ENCODE data around the gene CRYBG1.

Gene CRYBG1

DNA sequence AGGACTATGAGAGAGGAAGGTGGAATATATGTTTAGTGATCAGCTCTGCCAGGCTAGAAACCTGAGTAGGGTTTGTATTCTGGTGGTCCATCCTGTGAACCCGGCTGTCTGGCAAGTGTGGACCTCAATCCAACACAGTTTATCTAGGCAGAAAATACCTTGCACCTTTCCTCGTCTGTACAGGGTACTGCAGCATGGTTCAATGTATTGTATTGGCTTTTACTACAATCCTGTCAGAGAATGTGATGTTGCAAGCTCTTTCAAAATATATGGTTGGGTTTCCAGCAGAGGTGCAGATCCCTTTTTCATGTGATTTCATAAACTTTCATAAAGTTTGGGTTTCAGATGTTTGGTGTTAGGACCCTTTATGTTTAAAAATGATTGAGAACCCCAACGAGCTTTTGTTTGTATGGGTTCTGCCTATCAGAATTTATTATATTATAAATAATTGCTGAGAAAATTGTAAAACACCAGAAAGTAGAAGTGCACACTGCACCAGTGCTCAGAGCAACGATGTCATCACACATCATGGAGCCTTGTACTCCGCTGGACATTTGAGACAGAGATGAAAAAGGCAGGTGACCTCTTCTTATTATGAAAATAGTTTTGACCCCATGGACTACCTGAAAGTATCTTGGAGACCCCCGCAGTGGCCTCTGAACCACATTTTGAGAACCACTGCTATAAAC lies 162.2 kb downstream of the CRYBG1 start:
- DNase-seq (ENCODE audit: low read depth in 2 of 2), result no peak

DNA sequence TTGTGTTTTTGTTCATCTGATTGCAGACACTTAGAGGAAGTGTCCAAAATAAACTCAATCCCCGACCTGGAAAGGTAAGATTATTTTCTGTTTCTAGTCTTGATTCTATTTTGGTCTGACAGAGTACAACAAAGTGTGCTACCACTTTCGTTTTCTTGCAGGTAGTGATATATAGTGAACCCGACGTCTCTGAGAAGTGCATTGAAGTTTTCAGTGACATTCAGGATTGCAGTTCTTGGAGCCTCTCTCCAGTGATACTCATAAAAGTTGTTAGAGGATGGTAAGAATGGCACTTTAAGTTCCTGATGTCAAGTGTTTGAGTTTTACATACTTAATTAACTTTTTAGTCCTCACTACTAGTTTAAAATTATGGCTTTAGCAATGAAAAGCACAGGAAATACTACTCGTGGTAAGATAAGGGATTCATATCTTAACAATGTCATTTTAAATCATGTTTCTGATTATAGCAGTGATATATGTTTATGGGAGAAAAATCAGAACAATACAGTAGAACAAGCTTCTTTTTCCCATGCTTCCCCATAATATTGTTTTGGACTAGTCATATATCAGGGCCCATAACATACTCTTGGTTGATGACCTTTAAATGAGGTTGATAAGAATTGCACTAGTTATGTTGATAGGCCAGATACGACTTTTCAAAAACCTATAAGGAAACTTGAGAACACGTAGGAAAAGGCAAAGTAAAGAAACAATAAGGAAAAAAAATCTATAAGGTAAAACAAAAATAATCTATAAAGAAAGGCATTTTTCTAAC lies 164.8 kb downstream of the CRYBG1 start:
- no peak for DNase-seq (ENCODE audit: low read depth in 2 of 2)

DNA sequence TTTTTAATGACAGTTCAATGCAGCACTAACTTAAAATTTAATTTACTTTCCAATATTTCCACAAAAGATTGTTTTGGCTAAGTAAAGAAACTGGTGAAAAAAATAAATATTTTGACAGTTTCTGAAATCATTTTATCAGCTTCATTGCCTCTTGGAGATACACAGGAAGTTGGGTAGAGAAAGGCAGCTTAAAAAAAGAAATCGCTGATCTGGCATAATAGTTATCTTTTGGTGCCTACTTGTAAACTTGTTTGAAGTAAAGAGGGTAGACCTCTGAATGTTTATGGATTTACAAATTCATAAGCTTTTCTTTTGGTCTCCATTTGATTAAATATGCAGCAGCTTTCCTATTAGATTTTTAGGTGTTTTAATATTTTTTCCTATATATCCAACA lies 165.4 kb downstream of the CRYBG1 start:
- DNase-seq (ENCODE audit: low read depth in 2 of 2), result no peak

DNA sequence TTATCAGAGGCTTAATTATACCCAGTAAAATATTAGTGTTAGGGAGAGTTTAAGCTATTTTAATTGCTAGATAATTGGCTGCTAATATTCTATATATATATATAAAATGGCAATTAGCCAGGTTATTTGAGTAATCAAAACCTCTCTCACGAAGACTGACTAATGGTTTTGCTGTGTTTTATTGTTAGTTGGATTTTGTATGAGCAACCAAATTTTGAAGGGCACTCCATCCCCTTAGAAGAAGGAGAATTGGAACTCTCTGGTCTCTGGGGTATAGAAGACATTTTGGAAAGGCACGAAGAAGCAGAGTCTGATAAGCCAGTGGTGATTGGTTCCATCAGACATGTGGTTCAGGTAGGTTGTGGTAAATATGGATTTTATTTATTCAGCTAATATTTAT lies 166.6 kb downstream of the CRYBG1 start:
- DNase-seq (ENCODE audit: low read depth in 2 of 2), result no peak

DNA sequence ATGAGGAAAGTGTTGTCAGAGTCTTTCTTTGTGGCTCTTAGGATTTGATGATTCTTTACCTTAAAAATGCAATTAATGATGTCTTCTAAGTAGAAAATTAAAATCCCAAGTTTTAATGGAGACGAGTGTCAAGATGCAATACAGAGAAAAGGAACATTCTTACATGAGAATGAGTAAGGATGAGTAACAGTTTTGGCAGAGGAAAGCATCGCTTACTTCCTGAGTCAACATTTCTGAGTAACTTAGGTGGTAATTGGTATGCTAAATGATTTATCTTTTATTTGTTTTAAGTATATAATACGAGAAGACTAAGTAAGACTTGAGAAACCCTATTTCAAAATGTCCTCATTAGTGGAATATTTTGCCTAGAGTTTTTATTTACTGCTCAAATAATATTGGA lies 167.5 kb downstream of the CRYBG1 start:
- DNase-seq (ENCODE audit: low read depth in 2 of 2), result no peak

DNA sequence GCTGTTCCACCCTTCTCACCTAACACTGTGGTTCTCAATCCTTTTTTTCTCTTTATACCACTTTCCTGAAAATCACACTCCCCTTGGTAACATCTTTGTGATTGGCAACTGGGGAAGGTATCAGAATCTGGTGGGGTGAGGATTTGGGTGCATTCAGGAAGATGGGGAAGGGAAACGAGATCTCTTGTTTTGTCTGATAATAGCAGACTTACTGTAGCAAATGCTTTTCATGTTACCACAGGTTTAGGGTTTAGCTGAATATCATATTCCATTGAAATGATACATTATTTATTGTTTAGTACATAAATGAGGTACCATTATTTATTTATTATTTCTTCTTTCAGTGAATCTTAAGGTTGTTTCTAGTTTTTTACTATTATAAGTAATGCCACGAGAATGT lies 168.0 kb downstream of the CRYBG1 start:
- DNase-seq (ENCODE audit: low read depth in 2 of 2), result no peak

DNA sequence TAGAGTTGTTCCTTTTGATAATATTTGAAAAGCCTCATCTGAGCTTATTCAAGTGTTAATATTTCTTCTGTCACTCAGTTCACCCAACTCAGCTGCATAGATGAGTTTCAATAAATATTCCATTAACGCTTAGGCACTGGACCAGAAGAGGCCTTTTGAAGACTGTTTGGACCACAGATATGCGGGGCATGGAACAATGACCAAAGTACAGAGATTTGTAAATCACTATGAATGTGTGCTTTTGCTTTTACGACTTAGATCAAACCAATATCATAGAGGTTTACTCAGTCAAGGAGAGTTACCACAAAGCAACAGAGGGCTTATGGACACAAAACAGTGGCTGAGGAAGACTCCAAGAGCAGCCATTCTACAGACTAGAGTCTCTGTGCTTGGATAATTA lies 168.9 kb downstream of the CRYBG1 start:
- DNase-seq (ENCODE audit: low read depth in 2 of 2), result no peak

DNA sequence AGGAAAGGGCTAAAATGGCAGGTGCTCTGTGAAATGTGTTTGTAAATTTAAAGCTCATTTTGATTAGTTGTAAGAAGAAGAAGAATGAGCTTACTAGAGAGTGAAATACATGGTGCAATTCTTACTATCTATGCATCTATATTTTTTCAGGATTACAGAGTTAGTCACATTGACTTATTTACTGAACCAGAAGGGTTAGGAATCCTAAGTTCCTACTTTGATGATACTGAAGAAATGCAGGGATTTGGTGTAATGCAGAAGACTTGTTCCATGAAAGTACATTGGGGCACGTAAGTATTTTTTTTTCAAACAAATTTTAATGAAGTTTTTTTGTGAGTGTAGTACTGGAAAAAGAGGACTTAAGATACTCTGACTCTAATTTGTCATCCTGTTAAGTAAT lies 169.5 kb downstream of the CRYBG1 start:
- no peak for DNase-seq (ENCODE audit: low read depth in 2 of 2)

DNA sequence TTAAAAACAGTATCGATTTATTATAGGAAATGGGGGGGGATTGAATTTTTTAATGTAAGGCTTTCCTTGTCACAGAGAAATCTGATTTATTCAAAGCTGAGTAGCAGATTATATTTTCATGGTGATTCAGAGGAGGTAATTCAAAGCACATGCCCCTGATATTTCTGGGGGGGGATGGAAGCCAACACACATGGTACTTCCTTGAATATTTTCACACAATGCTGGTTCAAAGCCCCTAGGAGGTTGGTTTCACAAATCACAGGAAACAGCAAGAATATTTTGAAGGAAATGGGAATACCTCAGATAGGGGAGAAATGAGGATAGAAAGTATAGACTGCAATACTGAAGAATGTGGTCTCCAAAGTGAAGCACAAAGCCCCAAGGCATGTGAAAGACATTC lies 170.0 kb downstream of the CRYBG1 start:
- DNase-seq (ENCODE audit: low read depth in 2 of 2), result no peak

DNA sequence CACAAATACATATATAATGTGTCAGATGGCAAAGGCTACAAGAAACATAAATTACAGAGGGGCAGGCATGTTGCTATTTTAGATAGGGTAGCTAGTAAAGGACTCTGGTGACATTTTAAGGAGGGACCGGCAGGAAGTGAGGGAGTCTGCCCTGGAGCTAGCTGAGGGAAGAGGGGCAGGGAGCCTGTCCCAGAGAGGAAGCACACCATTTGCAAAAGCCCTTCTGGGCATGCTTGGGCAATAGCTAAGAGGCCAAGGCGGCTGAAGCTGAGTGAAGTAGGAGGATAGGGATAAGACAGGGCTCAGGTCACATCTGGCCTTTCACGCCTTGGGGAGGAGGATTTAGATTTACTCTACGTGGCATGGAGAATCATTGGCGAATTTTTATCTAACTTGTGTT lies 172.5 kb downstream of the CRYBG1 start:
- DNase-seq (ENCODE audit: low read depth in 2 of 2), result no peak

DNA sequence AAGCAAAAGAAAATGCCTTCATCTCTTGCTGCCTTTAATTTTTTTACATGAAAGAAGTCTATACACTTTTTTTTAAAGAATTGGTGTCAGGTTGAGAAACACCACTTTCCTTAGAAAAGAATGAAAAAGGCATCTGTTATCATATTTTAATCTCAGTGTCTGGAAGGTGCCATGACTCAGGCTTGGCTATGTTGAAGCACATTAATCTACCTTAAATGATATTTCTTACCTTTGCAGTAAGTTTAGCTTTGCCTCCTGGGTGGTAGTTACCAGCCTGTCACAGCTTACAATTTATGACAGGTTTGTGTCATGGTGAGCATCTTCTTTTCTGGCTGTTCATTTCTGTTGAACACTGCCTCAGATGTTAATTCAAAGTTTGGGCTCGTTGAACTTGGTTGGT lies 173.5 kb downstream of the CRYBG1 start:
- no peak for DNase-seq (ENCODE audit: low read depth in 2 of 2)

DNA sequence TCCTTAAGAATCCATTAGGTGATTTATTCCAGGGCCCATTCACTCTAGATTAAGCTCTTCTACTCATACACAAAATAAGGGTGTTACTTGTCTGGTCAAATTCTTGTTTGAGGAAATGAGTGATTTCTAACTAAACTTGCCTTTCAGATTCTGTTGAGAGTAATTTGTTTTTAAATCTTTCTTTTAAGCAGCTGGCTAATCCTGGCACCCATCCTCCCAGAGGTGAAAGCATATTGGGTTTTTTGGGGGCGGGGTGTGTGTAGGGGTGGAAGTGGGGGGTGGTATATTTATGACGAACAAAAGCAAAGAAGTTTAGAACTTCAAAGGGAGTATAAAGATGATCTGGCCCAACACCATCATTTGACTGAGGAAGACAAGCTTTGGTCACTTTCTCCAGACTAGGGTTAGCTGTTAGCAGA lies 174.1 kb downstream of the CRYBG1 start:
- DNase-seq (ENCODE audit: low read depth in 2 of 2), result peak in 1 of 2 donors; percentile 44

DNA sequence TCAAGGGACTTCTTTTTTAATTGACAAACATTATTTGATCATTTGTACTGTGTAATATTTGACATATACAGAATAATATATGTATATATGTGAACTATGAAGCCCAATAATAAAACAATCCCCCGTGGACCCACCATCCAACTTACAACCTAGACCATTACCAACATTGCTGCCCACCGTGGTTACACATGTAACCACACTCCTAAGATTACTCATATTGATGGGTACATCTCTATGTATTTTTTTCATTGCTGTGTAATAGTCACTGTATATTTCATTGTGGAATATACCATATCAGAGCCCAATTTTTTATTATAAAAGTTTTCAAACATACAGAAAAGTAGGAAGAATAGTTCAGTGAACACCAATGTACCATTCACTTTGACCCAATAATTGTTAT lies 174.5 kb downstream of the CRYBG1 start:
- DNase-seq (ENCODE audit: low read depth in 2 of 2), result no peak

DNA sequence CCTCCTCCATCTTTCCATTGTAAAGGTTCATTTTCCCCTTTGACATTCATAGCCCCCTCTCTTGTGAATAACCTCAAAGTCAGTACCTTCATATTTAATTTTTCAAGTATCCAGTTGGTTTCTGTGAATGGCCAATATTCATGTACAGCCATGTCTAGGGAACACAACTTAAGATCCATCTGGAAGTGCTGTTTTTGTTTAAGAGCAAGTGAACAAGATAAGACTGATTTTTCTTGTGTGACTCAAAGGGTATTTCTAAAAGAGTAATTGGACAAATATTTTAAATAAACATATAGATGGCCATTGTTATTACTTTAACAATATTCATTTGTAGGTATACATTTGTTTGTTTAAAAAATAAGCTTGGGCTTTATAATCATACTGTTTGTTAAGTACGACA lies 175.8 kb downstream of the CRYBG1 start:
- no peak for DNase-seq (ENCODE audit: low read depth in 2 of 2)

DNA sequence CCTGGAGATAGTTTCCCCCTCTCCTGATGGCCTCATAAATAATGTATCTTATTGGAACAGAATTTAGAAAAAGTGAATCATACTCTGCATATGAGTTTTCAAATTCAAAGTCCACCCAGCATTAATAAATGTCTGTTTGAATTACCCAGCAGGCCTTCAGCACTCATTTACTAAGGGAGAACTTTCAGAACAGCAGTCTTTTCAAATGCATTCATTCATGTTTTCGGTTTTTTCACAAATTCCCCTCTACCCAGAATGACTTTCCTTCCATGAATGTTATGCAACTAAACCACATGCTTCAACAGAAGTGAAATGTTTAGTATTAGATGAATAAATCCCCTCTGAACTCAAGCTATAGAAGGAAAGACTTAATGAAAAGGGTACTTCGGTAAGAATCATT lies 176.3 kb downstream of the CRYBG1 start:
- DNase-seq (ENCODE audit: low read depth in 2 of 2), result no peak

DNA sequence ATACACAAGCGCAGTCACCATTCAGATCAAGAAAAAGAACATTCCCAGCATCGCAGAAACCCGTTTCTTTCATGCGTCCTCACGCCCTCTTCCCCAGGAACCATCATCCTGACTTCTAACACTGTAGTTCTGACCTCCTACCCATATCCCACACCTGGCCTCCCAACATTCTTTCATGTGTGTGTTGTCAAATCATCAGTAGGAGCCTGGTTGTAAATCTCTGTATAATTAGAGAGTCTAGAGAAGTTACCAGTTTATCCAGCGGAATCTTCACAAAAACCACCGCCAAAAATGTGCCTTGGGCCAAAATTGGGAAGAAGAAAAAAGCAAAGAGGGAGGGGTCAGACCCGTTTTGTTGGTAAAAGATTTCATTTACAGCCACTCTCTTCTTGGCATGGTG lies 177.1 kb downstream of the CRYBG1 start:
- no peak for DNase-seq (ENCODE audit: low read depth in 2 of 2)

DNA sequence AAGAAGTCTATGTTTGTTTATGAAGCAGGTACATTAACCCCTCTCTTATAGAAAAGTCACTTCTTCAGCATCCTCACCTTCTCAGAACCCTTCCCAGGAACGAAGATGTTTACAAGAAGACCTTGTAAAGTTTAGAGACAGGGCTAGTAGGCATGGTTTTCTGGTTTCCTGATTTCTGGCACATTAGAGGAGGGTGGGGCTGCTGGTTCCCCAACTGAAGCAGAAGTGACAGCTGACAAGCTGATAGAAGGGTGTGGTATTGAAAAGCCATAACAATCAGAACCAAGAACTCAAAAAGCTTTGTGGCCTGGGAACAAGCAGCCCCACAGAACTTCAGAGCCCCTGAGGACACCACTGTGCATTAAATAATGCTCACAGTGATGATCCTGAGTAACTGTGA lies 177.6 kb downstream of the CRYBG1 start:
- DNase-seq (ENCODE audit: low read depth in 2 of 2), result no peak

DNA sequence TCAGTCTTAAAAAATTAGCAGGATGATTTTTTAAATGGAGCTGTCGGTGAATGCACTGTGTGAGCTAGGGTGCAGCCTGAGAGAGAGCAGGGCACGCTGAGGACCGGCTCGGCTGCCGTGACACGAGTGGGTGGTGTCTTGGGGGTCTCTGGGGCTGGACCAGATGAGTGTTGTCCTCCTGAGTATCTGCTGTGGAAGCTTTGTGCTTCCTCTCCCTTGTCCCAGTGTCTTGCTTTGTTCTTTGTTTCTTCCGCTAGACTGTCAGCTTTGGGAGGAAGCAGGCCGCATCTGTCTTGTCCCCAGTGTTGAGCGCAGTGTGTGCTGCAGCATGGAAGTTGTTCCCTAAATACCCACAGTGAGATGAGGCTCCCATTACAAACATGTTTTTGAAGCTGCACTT lies 179.4 kb downstream of the CRYBG1 start:
- DNase-seq (ENCODE audit: low read depth in 2 of 2), result no peak

DNA sequence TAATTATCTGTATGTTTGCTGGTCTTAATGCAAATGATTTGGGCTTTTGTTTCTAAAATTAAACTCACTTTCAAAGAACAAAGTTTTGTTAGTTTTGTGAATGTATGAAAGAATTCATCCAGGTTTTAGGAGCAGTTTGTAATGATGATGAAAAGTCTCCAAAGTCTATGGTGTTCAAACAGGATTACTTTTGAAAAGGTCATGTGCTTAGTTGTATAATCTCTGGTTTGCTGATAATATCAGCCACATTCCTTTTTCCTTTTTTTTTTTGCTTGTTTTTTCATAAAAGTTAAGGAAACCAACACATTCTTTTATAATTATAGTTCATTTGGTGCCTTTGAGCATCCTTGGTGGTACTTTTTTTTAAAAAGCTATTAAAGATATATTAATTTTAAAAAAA lies 179.9 kb downstream of the CRYBG1 start:
- DNase-seq (ENCODE audit: low read depth in 2 of 2), result no peak

DNA sequence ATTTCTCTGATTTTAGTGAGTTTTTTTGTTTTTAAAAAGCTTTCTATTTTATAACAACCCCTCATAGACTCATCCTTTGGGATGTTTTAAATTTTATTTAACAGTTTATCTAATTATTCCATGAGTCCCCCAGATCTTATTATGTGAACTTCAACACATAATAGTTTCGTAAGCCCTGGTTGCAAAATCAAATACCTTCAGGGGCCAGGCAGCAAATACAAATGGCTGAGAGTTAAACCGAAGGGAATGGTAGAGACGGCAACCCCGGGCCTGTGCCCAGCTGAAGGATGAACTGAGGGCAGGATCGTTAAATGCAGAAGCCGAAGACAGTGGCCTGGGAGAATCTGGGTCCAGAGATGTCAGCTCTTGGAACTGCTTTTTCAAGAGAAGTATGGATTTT lies 180.4 kb downstream of the CRYBG1 start:
- DNase-seq (ENCODE audit: low read depth in 2 of 2), result no peak

DNA sequence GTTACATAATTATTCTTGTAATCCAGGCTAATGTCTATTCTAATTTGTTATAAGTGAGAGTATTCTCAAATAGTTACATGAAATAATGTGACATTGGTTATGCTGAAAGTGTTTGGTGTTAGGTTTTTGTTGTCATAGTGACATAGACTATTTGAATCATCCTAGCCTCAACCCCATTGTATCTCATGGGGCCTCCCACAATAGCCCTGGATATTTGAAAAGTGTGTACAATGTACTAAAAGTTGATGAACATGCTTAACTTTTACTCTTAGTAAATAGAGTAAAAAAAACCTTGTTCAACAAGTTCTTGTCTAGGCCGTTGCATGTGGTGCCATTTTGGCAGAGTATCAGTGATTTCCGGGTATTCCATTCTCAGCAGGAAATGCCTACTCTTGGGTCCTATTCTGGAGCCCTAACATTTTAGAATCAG lies 185.8 kb downstream of the CRYBG1 start:
- DNase-seq (ENCODE audit: low read depth in 2 of 2), result no peak

DNA sequence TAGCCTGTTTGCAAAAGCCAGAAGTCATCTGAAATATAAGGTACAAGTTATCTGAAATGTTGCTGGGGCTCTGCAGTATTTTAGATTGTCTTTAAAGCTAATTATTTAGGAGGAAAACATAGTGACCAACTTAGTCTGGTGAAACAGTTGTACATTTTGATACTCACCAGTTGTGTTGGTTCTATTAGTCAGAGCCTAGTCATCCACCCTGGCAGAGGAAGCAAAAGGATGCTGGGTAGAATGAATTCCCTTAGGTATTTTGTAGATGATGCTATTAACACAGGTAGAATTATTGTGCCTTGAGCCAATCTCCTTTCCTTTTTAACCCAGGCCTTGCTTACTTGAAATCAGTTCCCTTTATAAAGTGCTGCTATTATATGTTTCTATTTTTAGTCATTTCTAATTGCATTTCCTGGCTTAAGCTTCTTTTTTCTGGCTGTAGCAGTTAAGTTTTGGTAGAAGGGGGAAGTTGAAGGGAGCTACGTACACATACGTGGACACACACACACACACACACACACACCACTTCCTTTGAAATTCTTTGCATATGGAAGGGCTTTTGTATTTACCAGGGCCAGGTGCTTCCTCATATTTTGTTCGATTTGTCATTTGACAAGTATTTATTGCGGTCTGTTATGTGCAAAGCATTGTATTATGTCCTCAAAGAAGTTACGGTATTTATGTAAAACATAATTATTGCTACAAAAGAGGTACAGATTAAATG lies 186.3 kb downstream of the CRYBG1 start:
- no peak for DNase-seq (ENCODE audit: low read depth in 2 of 2)
